Keratinocyte (primary cell): ENCODE measurements around the gene MBNL3.

Experiments used
- EZH2 ChIP-seq: IDR thresholded peaks from one replicate; pipeline ENCODE4 v1.6.1; 2012; ENCODE audit warnings: inconsistent platforms, mild to moderate bottlenecking, low read length, moderate library complexity
- TF ChIP-seq, protein P1 (sequence below), 3 experiments: IDR thresholded peaks in 1 of 3; conservative IDR thresholded peaks in 1 of 3; optimal IDR thresholded peaks in 1 of 3; 2 replicates in 2 of 3; 3 replicates in 1 of 3; pipeline versions ENCODE3 to v1.5.1; 2011; ENCODE audit warnings: low read length in 3 of 3, mild to moderate bottlenecking in 3 of 3, moderate library complexity in 2 of 3, control low read depth in 1 of 3, inconsistent platforms in 1 of 3; ENCODE audit not compliant: insufficient read depth in 2 of 3; ENCODE audit errors: extremely low read depth in 1 of 3

DNA sequence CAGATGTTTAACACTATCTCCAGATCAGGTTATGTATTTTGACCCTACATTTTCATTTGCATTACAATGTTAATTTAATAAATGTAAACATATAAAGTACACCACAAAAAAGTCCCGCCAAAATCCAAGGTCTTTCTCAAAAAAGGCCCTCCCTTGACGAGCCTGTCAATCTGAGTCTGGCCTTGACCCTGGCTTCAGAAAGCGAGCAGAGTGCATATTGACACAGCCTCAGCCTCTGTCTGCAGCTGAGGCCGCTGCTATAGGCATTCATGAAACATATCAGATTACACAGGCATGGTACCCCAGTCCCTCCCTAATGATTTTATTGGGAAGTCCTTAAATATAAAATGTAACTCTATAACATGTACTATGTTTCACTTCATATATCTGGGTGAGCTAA, 6.2 kb downstream of the MBNL3 start:
- TF ChIP-seq, protein P1, sequence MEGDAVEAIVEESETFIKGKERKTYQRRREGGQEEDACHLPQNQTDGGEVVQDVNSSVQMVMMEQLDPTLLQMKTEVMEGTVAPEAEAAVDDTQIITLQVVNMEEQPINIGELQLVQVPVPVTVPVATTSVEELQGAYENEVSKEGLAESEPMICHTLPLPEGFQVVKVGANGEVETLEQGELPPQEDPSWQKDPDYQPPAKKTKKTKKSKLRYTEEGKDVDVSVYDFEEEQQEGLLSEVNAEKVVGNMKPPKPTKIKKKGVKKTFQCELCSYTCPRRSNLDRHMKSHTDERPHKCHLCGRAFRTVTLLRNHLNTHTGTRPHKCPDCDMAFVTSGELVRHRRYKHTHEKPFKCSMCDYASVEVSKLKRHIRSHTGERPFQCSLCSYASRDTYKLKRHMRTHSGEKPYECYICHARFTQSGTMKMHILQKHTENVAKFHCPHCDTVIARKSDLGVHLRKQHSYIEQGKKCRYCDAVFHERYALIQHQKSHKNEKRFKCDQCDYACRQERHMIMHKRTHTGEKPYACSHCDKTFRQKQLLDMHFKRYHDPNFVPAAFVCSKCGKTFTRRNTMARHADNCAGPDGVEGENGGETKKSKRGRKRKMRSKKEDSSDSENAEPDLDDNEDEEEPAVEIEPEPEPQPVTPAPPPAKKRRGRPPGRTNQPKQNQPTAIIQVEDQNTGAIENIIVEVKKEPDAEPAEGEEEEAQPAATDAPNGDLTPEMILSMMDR (optimal IDR thresholded peaks at IDR 0.05 in 1 of 3, IDR thresholded peaks at IDR 0.05 in 1 of 3, conservative IDR thresholded peaks at IDR 0.05 in 1 of 3; ENCODE audit: extremely low read depth in 1 of 3, insufficient read depth in 2 of 3, low read length in 3 of 3): no peak
- TF ChIP-seq EZH2: no peak
